Cardiac muscle cell (in vitro differentiated cells and primary cell): Measurements from ENCODE around the gene MYO3B. TPM values are rescaled to one million over a fixed set of nuclear protein-coding genes. Genes with fewer than 3 reads are reported as not detected.
A peak's percentile ranks its signal among the peaks of the same experiment; 100 is the strongest.

ENCODE experiments used
- DNase-seq, 2 donors: peaks; one replicate each; pipeline versions ENCODE4 v3.0.0 to v3.0.0-alpha.2; 2010 to 2017; ENCODE audit warnings: low read depth in 1 of 2, low spot score in 1 of 2
- H3K27ac ChIP-seq: fragments of 200-600 bp; sonication (generic); 2 replicates; pipeline ENCODE4 v1.5.1; 2016
- H3K27me3 ChIP-seq: fragments of 200-600 bp; sonication (generic); 2 replicates; pipeline ENCODE4 v1.6.0; 2016; ENCODE audit warnings: control low read depth
- H3K36me3 ChIP-seq: fragments of 200-600 bp; sonication (generic); 2 replicates; pipeline ENCODE4 v1.5.1; 2016; ENCODE audit warnings: control low read depth
- H3K4me1 ChIP-seq: fragments of 200-600 bp; sonication (generic); 2 replicates; pipeline ENCODE4 v1.8.1; 2017; ENCODE audit warnings: low read depth, mild to moderate bottlenecking, mixed run types
- H3K4me3 ChIP-seq: fragments of 200-600 bp; sonication (generic); 2 replicates; pipeline ENCODE4 v1.5.1; 2016; ENCODE audit warnings: mild to moderate bottlenecking
- H3K9me3 ChIP-seq: fragments of 200-600 bp; sonication (generic); 2 replicates; pipeline ENCODE4 v1.5.1; 2017; ENCODE audit warnings: low read depth, mild to moderate bottlenecking, control low read depth
- CTCF ChIP-seq: IDR thresholded peaks from 2 replicates; pipeline ENCODE4 v1.5.1; 2012; ENCODE audit warnings: low read depth, mild to moderate bottlenecking, low read length
- polyA plus RNA-seq: library from polyadenylated mRNA; unstranded; fragments of >200 nt; fragmentation: Nextera tagmentation; extraction: Ambion mirVana; gene quantifications from 2 replicates; pipeline ENCODE4 v1.2.1, GENCODE V29; 2016
- total RNA-seq: library from RNA; depleted of rRNA; stranded (reverse); fragments of >200 nt; gene quantifications from 2 replicates; pipeline ENCODE4 v1.2.3, GENCODE V29; 2016

Gene MYO3B
- total and polyA plus RNA-seq, 2 experiments from 2014 or later: not detected

GRCh38 chr2:170524828-170525565, 347.1 kb downstream of the MYO3B start:
- H3K36me3 ChIP-seq: no peaks in the 10 kb centered on the region
- no peak for TF ChIP-seq CTCF
- no peak overlapping the region for H3K4me3 ChIP-seq
- no peaks in the 10 kb centered on the region for H3K9me3 ChIP-seq
- no peaks in the 10 kb centered on the region for H3K4me1 ChIP-seq
- no peak overlapping the region for H3K27ac ChIP-seq
- DNase-seq: peak in 1 of 2 donors; percentile 21
- H3K27me3 ChIP-seq: no peaks in the 10 kb centered on the region

- no peak overlapping the region for H3K4me3 ChIP-seq
- TF ChIP-seq CTCF: no peak
- no peaks in the 10 kb centered on the region for H3K9me3 ChIP-seq
- peak in 1 of 2 donors; percentile 95 for DNase-seq
- peaks cover 3% of the 10 kb centered on the region for H3K4me1 ChIP-seq
- H3K27me3 ChIP-seq: no peaks in the 10 kb centered on the region
- H3K36me3 ChIP-seq: no peaks in the 10 kb centered on the region
- H3K27ac ChIP-seq: no peak overlapping the region
Observed at GRCh38 chr2:170525566-170525900, 347.6 kb downstream of the MYO3B start.

GRCh38 chr2:170530284-170530745, 352.4 kb downstream of the MYO3B start:
- H3K27me3 ChIP-seq: no peaks in the 10 kb centered on the region
- H3K4me3 ChIP-seq: no peak overlapping the region
- peak; percentile 57 to 74 for DNase-seq
- H3K36me3 ChIP-seq: no peaks in the 10 kb centered on the region
- H3K9me3 ChIP-seq: no peaks in the 10 kb centered on the region
- peaks cover 10% of the 10 kb centered on the region for H3K4me1 ChIP-seq
- H3K27ac ChIP-seq: no peak overlapping the region
- TF ChIP-seq CTCF: peak; percentile 8

GRCh38 chr2:170530803-170531564, 353.0 kb downstream of the MYO3B start:
- Histone ChIP-seq H3K36me3 (no peaks in the 10 kb centered on the region), H3K27ac (no peak overlapping the region), H3K4me1 (peaks cover 10% of the 10 kb centered on the region), H3K9me3 (no peaks in the 10 kb centered on the region), H3K4me3 (no peak overlapping the region), H3K27me3 (no peaks in the 10 kb centered on the region)
- no peak for TF ChIP-seq CTCF
- peak in 1 of 2 donors; percentile 15 for DNase-seq

- no peaks in the 10 kb centered on the region for H3K36me3 ChIP-seq
- no peak overlapping the region for H3K4me3 ChIP-seq
- no peaks in the 10 kb centered on the region for H3K9me3 ChIP-seq
- no peak for DNase-seq
- peaks cover 10% of the 10 kb centered on the region for H3K4me1 ChIP-seq
- no peaks in the 10 kb centered on the region for H3K27me3 ChIP-seq
- H3K27ac ChIP-seq: no peak overlapping the region
- TF ChIP-seq CTCF: no peak
Observed at GRCh38 chr2:170531876-170532275, 353.9 kb downstream of the MYO3B start.
